GM12872 (cell line): ENCODE measurements around the gene PLAAT4.
A peak's percentile ranks its signal among the peaks of the same experiment; 100 is the strongest.

Experiments used
- CTCF ChIP-seq: IDR thresholded peaks from 3 replicates; pipeline ENCODE4 v1.5.1; 2011; ENCODE audit warnings: low read depth, mild to moderate bottlenecking, low read length, moderate library complexity; ENCODE audit not compliant: insufficient read depth

PLAAT4 gene

DNA sequence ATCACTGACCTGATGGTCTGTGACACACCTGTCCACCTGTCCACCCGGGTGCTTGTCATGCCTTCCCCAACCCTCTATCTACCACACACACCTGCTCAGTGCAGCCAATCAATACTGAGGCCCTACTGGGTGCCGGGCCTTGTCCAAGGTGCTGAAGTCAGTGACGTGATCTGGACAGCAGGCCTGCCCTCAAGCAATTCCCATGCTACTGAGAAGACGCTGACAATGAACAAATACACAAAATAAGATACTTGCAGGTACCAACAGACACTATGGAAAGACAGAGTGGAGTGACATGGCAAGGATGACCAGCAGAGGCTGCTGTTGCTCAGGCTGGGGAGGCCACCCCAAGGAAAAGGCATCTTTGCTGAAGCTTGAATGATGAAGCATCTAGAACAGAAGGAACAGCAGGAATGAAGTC lies 56.4 kb downstream of the PLAAT4 start:
- peak; percentile 87 for TF ChIP-seq CTCF

GRCh38 chr11:63595296-63595695 lies 58.7 kb downstream of the PLAAT4 start:
- no peak for TF ChIP-seq CTCF
